Activated CD4-positive, alpha-beta T cell treated with anti-CD3 and anti-CD28 coated beads, Interleukin-2, amount 50 U/mL, for 48 hours (primary cell): ENCODE results near the gene LCN6.
"Not testable (repeated sequence)": the region's sequence is repeated elsewhere in the genome, so short reads cannot be mapped to it uniquely, and the experiment has no call there.

ENCODE experiments used
- DNase-seq, 2 experiments: peaks; one replicate each; pipeline ENCODE4 v3.0.0-alpha.2; 2020

Gene LCN6

GRCh38 chr9:136705564-136705963 lies 42.8 kb downstream of the LCN6 start:
- DNase-seq: no peak

- not testable (repeated sequence) for DNase-seq
Observed at GRCh38 chr9:136704741-136705140, 43.6 kb downstream of the LCN6 start.

GRCh38 chr9:136703276-136703860 lies 45.0 kb downstream of the LCN6 start:
- DNase-seq: no peak

- DNase-seq: no peak
Observed at GRCh38 chr9:136701668-136702053, 46.7 kb downstream of the LCN6 start.

GRCh38 chr9:136700959-136701667 lies 47.2 kb downstream of the LCN6 start:
- peak; percentile 78 to 82 for DNase-seq

GRCh38 chr9:136700304-136700703 lies 48.0 kb downstream of the LCN6 start:
- DNase-seq: no peak

GRCh38 chr9:136698635-136699246 lies 49.6 kb downstream of the LCN6 start:
- DNase-seq: no peak

- no peak for DNase-seq
Observed at GRCh38 chr9:136697821-136698526, 50.4 kb downstream of the LCN6 start.

- DNase-seq: no peak
Observed at GRCh38 chr9:136697146-136697820, 51.0 kb downstream of the LCN6 start.

- DNase-seq: no peak
Observed at GRCh38 chr9:136696502-136696901, 51.8 kb downstream of the LCN6 start.

- DNase-seq: no peak
Observed at GRCh38 chr9:136695955-136696354, 52.4 kb downstream of the LCN6 start.

GRCh38 chr9:136695435-136695895 lies 52.9 kb downstream of the LCN6 start:
- no peak for DNase-seq

GRCh38 chr9:136694872-136695247 lies 53.5 kb downstream of the LCN6 start:
- DNase-seq: no peak

GRCh38 chr9:136694163-136694871 lies 54.0 kb downstream of the LCN6 start:
- peak; percentile 53 for DNase-seq
